ENCODE results near the gene UGT1A1. TPM values are rescaled to one million over a fixed set of nuclear protein-coding genes. Genes with fewer than 3 reads are reported as not detected.

Gene UGT1A1
- total and polyA plus RNA-seq, 2 of the 13 experiments (the other 11 are each of a cell fraction or from before 2014, with no cell fraction given): 0.69 to 0.75 TPM

GRCh38 chr2:233756429-233757081, 3.5 kb upstream of the UGT1A1 start (continued):
- TF ChIP-seq MAF1 (CRISPR knock-in tag; IDR thresholded peaks at IDR 0.05; ENCODE audit: borderline replicate concordance) (no peak), XBP1 (CRISPR knock-in tag; IDR thresholded peaks at IDR 0.05) (no peak), PLSCR1 (CRISPR knock-in tag; IDR thresholded peaks at IDR 0.05; ENCODE audit: borderline replicate concordance) (no peak), ZNF205 (CRISPR knock-in tag; IDR thresholded peaks at IDR 0.05) (peak; percentile 89), YEATS2 (CRISPR knock-in tag; IDR thresholded peaks at IDR 0.05; ENCODE audit: borderline replicate concordance) (peak; percentile 43; the same call in 1 of the 2 replicates), GATAD2A (CRISPR knock-in tag; IDR thresholded peaks at IDR 0.05) (peak; percentile 91), ZNF605 (CRISPR knock-in tag; IDR thresholded peaks at IDR 0.05) (no peak), RBM39 (IDR thresholded peaks at IDR 0.05; ENCODE audit: low read depth, low read length, poor library complexity, severe bottlenecking) (no peak), ARHGAP35 (CRISPR knock-in tag; IDR thresholded peaks at IDR 0.05; ENCODE audit: borderline replicate concordance) (no peak), ADNP (CRISPR knock-in tag; IDR thresholded peaks at IDR 0.05) (no peak), ZNF30 (CRISPR knock-in tag; IDR thresholded peaks at IDR 0.05) (no peak), ZNF414 (CRISPR knock-in tag; IDR thresholded peaks at IDR 0.05) (peak; percentile 48; the same call in 1 of the 2 replicates), KDM3A (CRISPR knock-in tag; IDR thresholded peaks at IDR 0.05; ENCODE audit: low read depth) (peak; percentile 64; the same call in 1 of the 2 replicates), ZNF629 (CRISPR knock-in tag; conservative IDR thresholded peaks at IDR 0.05) (no peak; the same call in 1 of the 2 replicates), FIP1L1 (IDR thresholded peaks at IDR 0.05; ENCODE audit: borderline replicate concordance, insufficient read depth, low read depth, low read length) (no peak), ZMYM3 (CRISPR knock-in tag; IDR thresholded peaks at IDR 0.05) (peak; percentile 21; the same call in 1 of the 2 replicates), ZNF20 (CRISPR knock-in tag; IDR thresholded peaks at IDR 0.05) (0 out of 2 replicates have a peak, but pooled peaks have one; percentile 47), DNMT3B (CRISPR knock-in tag; conservative IDR thresholded peaks at IDR 0.05) (0 out of 2 replicates have a peak, but pooled peaks have one; percentile 90), ZIK1 (CRISPR knock-in tag; IDR thresholded peaks at IDR 0.05; ENCODE audit: borderline replicate concordance, low read depth) (no peak), ZFP90 (CRISPR knock-in tag; IDR thresholded peaks at IDR 0.05; ENCODE audit: borderline replicate concordance) (peak; percentile 80; the same call in 1 of the 2 replicates), RNF2 (conservative IDR thresholded peaks at IDR 0.05; ENCODE audit: low read depth) (no peak), NR2F2 (IDR thresholded peaks at IDR 0.05; ENCODE audit: borderline replicate concordance, low read depth) (peak; percentile 100), FOXJ3 (CRISPR knock-in tag; IDR thresholded peaks at IDR 0.05; ENCODE audit: borderline replicate concordance) (peak; percentile 96), SUZ12 (IDR thresholded peaks at IDR 0.05; ENCODE audit: low read depth, low read length) (no peak), FOSL1 (CRISPR knock-in tag; IDR thresholded peaks at IDR 0.05; ENCODE audit: borderline replicate concordance) (no peak), ZNF260 (CRISPR knock-in tag; IDR thresholded peaks at IDR 0.05; ENCODE audit: borderline replicate concordance, low read depth) (no peak), ZNF670 (CRISPR knock-in tag; IDR thresholded peaks at IDR 0.05; ENCODE audit: borderline replicate concordance) (peak; percentile 82; the same call in 1 of the 2 replicates), NKX3-1 (CRISPR knock-in tag; IDR thresholded peaks at IDR 0.05) (peak; percentile 99)
- TF ChIP-seq, protein P1, sequence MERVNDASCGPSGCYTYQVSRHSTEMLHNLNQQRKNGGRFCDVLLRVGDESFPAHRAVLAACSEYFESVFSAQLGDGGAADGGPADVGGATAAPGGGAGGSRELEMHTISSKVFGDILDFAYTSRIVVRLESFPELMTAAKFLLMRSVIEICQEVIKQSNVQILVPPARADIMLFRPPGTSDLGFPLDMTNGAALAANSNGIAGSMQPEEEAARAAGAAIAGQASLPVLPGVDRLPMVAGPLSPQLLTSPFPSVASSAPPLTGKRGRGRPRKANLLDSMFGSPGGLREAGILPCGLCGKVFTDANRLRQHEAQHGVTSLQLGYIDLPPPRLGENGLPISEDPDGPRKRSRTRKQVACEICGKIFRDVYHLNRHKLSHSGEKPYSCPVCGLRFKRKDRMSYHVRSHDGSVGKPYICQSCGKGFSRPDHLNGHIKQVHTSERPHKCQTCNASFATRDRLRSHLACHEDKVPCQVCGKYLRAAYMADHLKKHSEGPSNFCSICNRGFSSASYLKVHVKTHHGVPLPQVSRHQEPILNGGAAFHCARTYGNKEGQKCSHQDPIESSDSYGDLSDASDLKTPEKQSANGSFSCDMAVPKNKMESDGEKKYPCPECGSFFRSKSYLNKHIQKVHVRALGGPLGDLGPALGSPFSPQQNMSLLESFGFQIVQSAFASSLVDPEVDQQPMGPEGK (CRISPR knock-in tag; IDR thresholded peaks at IDR 0.05): peak; percentile 71
